ENCODE results near the gene NOCT.
A peak's percentile ranks its signal among the peaks of the same experiment; 100 is the strongest.

The NOCT gene

DNA sequence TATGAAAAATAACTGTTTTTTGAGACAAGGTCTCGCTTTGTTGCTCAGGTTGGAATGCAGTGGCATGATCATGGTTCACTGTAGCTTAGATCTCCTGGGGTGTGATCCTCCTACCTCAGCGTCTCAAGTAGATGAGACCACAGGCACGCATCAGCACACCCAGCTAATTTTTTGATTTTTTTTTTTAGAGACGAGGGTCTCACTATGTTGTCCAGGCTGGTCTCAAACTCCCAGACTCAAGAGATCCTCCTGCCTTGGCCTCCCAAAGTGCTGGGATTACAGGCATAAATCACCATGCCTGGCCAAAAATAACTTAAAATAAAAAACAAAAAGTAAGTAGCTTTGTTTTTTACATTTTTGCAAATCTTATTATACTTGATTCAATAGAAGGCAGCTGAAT is 63.3 kb downstream of the NOCT start:
- TF ChIP-seq, protein P1, sequence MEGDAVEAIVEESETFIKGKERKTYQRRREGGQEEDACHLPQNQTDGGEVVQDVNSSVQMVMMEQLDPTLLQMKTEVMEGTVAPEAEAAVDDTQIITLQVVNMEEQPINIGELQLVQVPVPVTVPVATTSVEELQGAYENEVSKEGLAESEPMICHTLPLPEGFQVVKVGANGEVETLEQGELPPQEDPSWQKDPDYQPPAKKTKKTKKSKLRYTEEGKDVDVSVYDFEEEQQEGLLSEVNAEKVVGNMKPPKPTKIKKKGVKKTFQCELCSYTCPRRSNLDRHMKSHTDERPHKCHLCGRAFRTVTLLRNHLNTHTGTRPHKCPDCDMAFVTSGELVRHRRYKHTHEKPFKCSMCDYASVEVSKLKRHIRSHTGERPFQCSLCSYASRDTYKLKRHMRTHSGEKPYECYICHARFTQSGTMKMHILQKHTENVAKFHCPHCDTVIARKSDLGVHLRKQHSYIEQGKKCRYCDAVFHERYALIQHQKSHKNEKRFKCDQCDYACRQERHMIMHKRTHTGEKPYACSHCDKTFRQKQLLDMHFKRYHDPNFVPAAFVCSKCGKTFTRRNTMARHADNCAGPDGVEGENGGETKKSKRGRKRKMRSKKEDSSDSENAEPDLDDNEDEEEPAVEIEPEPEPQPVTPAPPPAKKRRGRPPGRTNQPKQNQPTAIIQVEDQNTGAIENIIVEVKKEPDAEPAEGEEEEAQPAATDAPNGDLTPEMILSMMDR (IDR thresholded peaks at IDR 0.05; ENCODE audit: low read depth, low read length) = no peak
- H3K4me3 ChIP-seq (ENCODE audit: low read depth, low read length) = no peak overlapping the region

DNA sequence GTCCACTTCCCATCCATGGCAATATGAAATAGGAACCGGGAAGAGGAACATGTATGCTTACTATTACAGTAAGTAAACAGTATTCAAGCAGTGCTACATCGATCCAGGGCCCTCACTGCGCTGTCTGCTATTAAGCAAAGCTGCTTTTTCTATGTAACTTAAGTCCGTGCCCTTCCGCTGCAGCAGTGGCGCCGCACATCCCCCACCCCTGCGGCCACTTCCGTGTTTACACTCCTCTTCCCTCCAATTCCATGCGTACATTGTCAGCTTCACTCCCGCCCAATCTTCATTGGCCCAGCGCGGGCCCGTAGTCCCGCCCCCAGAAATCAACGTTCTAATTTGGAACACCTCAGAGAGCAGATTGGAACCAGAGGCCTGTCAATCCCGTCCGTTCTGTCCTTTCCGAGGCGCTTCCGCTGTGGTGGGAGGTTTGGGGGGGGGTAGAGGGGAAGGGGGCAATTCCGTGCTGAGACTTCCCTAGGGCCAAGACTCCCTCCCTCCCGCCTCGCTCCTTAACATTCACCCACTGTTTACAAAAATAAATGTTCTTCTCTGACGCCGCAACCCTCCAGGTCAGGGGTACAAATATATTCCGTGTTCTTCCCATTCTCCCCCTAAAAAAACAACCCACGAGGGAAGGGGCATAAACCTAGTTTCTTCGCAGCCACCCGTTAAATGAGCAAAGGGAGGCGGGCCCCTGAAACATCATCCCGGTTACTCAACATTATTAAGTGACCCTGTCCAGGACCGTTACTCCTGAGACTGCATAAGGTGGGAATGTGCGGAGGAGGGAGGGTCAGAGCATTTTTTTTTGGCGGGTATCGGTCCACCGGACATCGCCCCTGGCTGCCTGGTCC is 67.4 kb downstream of the NOCT start:
- H3K4me3 ChIP-seq (ENCODE audit: low read depth, low read length) = peak overlapping the region; percentile 87
- TF ChIP-seq, protein P1 (IDR thresholded peaks at IDR 0.05; ENCODE audit: low read depth, low read length) = no peak

GRCh38 chr4:139083607-139083955 is 68.0 kb downstream of the NOCT start:
- TF ChIP-seq, protein P1 (IDR thresholded peaks at IDR 0.05; ENCODE audit: low read depth, low read length) = 0 out of 2 replicates have a peak, but pooled peaks have one; percentile 6
- H3K4me3 ChIP-seq (ENCODE audit: low read depth, low read length) = peak overlapping the region; percentile 87

GRCh38 chr4:139083956-139084803 is 68.6 kb downstream of the NOCT start:
- TF ChIP-seq, protein P1 (IDR thresholded peaks at IDR 0.05; ENCODE audit: low read depth, low read length) = no peak
- H3K4me3 ChIP-seq (ENCODE audit: low read depth, low read length) = peak overlapping the region; percentile 87

GRCh38 chr4:139084804-139085093 is 69.2 kb downstream of the NOCT start:
- TF ChIP-seq, protein P1 (IDR thresholded peaks at IDR 0.05; ENCODE audit: low read depth, low read length) = no peak

GRCh38 chr4:139085141-139085540 is 69.6 kb downstream of the NOCT start:
- TF ChIP-seq, protein P1 (IDR thresholded peaks at IDR 0.05; ENCODE audit: low read depth, low read length) = no peak; the same call in 1 of the 2 replicates
- peak overlapping the region; percentile 87 for H3K4me3 ChIP-seq (ENCODE audit: low read depth, low read length)

More at GRCh38 chr4:139084804-139085093, 69.2 kb downstream of the NOCT start:
- H3K4me3 ChIP-seq (ENCODE audit: low read depth, low read length) = peak overlapping the region; percentile 87

GRCh38 chr4:139092271-139092670 is 76.7 kb downstream of the NOCT start:
- no peak overlapping the region for H3K4me3 ChIP-seq (ENCODE audit: low read depth, low read length)
- TF ChIP-seq, protein P1 (IDR thresholded peaks at IDR 0.05; ENCODE audit: low read depth, low read length) = no peak

Data from WI38 (cell line).